HepG2 (cell line): ENCODE data around the gene SRSF2. TPM values are rescaled to one million over a fixed set of nuclear protein-coding genes. Genes with fewer than 3 reads are reported as not detected.

Source experiments
- ATAC-seq: fragments of 200-7000 bp; cut with Tn5 transposase; 3 replicates; pipeline ENCODE4 v1.9.1; 2020; ENCODE audit warnings: mild to moderate bottlenecking, moderate library complexity
- BruUV-seq: library from RNA; stranded (reverse); fragments of 400-500 nt; replicated peaks from 2 replicates; lab custom pipeline; 2021; lab: Mats Ljungman, UMichigan
- CTCF ChIA-PET: fragments of 300-600 bp; formaldehyde crosslinking; extraction: SDS; loops from one replicate; lab custom pipeline; 2021; ENCODE audit warnings: low total read pairs, inconsistent platforms, low intra/inter-chr PET ratio; lab: Yijun Ruan, JAX
- POLR2A ChIA-PET: fragments of 350-600 bp; sonication (Branson Sonifier 250); formaldehyde crosslinking; loops from one replicate; lab custom pipeline; 2020; ENCODE audit warnings: antibody characterized with exemption, inconsistent platforms; lab: Yijun Ruan, JAX
- DNase-seq: peaks from one replicate; pipeline ENCODE4 v3.0.0-alpha.2; 2015; ENCODE audit warnings: low spot score
- FAIRE-seq: peaks from 3 replicates; lab custom pipeline; 2011; peaks lifted over from hg19 to GRCh38; lab: Jason Lieb, UNC
- H2AFZ ChIP-seq: one replicate; pipeline ENCODE4 v1.6.1; 2011; ENCODE audit warnings: low read length, inconsistent platforms
- H3K27ac ChIP-seq: fragments of 300-600 bp; 3 replicates; pipeline ENCODE4 v1.8.0; 2011; ENCODE audit warnings: mixed run types, mild to moderate bottlenecking, mixed read lengths, low read length, inconsistent platforms; ENCODE audit not compliant: insufficient read depth; ENCODE audit errors: extremely low read length
- H3K27me3 ChIP-seq, 2 experiments: fragments of 200-600 bp in 1 of 2; 2 replicates in 1 of 2; 3 replicates in 1 of 2; pipeline versions ENCODE4 v1.6.0 to v1.8.0; 2011; ENCODE audit warnings: low read length in 2 of 2, mild to moderate bottlenecking in 2 of 2, moderate library complexity in 2 of 2, inconsistent platforms in 1 of 2; ENCODE audit not compliant: insufficient read depth in 2 of 2, control insufficient read depth in 1 of 2
- H3K36me3 ChIP-seq, 2 experiments: fragments of 200-600 bp in 1 of 2; replicated peaks in 1 of 2; 2 replicates in 1 of 2; 3 replicates in 1 of 2; pipeline versions ENCODE4 v1.5.1 to v1.8.0; 2011; ENCODE audit warnings: low read length in 2 of 2, inconsistent platforms in 1 of 2; ENCODE audit not compliant: insufficient read depth in 2 of 2, control insufficient read depth in 1 of 2
- H3K4me1 ChIP-seq: 2 replicates; pipeline ENCODE4 v1.5.1; 2012; ENCODE audit warnings: low read length, inconsistent platforms; ENCODE audit not compliant: insufficient read depth
- H3K4me2 ChIP-seq: 2 replicates; pipeline ENCODE4 v1.6.0; 2011; ENCODE audit warnings: low read depth, low read length, inconsistent platforms
- H3K4me3 ChIP-seq, 3 experiments: fragments of 200-600 bp in 1 of 3; sonication (generic), shearing (Covaris generic) in 1 of 3; replicated peaks in 1 of 3; 2 replicates each; pipeline ENCODE4 v1.5.1; 2011 to 2016; ENCODE audit warnings: low read length in 3 of 3, inconsistent platforms in 2 of 3, low read depth in 2 of 3, mild to moderate bottlenecking in 2 of 3, control low read depth in 1 of 3, mixed read lengths in 1 of 3; ENCODE audit not compliant: insufficient read depth in 1 of 3
- H3K79me2 ChIP-seq: one replicate; pipeline ENCODE4 v1.6.1; 2011; ENCODE audit warnings: low read length, inconsistent platforms; ENCODE audit not compliant: insufficient read depth
- H3K9ac ChIP-seq: 2 replicates; pipeline ENCODE4 v1.6.0; 2011; ENCODE audit warnings: mild to moderate bottlenecking, low read depth, low read length, inconsistent platforms; ENCODE audit not compliant: insufficient read depth
- H3K9me3 ChIP-seq: 2 replicates; pipeline ENCODE4 v1.5.1; 2012; ENCODE audit warnings: mild to moderate bottlenecking, low read length
- H4K20me1 ChIP-seq: 2 replicates; pipeline ENCODE4 v1.6.0; 2011; ENCODE audit warnings: inconsistent platforms, mild to moderate bottlenecking, low read length, moderate library complexity; ENCODE audit not compliant: insufficient read depth
- ETV5 ChIP-seq: IDR thresholded peaks from 2 replicates; pipeline ENCODE4 v1.6.1; 2018; ENCODE audit warnings: missing biosample characterization, missing genetic modification reagents, inconsistent platforms, borderline replicate concordance
- FOSL1 ChIP-seq: sonication (generic); formaldehyde crosslinking; IDR thresholded peaks from 2 replicates; pipeline ENCODE4 v1.9.0; 2021; ENCODE audit warnings: missing genetic modification reagents, borderline replicate concordance
- HNF4G ChIP-seq, 2 experiments: sonication (generic) in 1 of 2; formaldehyde crosslinking in 1 of 2; IDR thresholded peaks; 2 replicates each; pipeline versions ENCODE4 v1.4.0 to v1.6.1; 2011 to 2020; ENCODE audit warnings: borderline replicate concordance in 2 of 2, low read depth in 2 of 2, mild to moderate bottlenecking in 2 of 2, low read length in 1 of 2, missing genetic modification reagents in 1 of 2, moderate library complexity in 1 of 2
- HNRNPL ChIP-seq: fragments of 200-400 bp; formaldehyde crosslinking; IDR thresholded peaks from 2 replicates; pipeline ENCODE4 v1.6.1; 2017; ENCODE audit warnings: mild to moderate bottlenecking, low read depth, low read length
- JDP2 ChIP-seq: sonication (generic); formaldehyde crosslinking; IDR thresholded peaks from 2 replicates; pipeline ENCODE4 v1.8.1; 2022; ENCODE audit warnings: missing genetic modification reagents, borderline replicate concordance
- MATR3 ChIP-seq: sonication (generic); formaldehyde crosslinking; IDR thresholded peaks from 2 replicates; pipeline ENCODE4 v1.4.0; 2020; ENCODE audit warnings: missing genetic modification reagents
- MLLT10 ChIP-seq: sonication (generic); formaldehyde crosslinking; IDR thresholded peaks from 2 replicates; pipeline ENCODE4 v1.4.0; 2020; ENCODE audit warnings: missing genetic modification reagents
- NFYB ChIP-seq: sonication (generic); formaldehyde crosslinking; IDR thresholded peaks from 2 replicates; pipeline ENCODE4 v1.4.0; 2020; ENCODE audit warnings: missing genetic modification reagents
- RAD51 ChIP-seq: fragments of 450-650 bp; IDR thresholded peaks from 2 replicates; pipeline ENCODE4 v1.6.1; 2016; ENCODE audit warnings: borderline replicate concordance
- RFXAP ChIP-seq: sonication (generic); formaldehyde crosslinking; IDR thresholded peaks from 2 replicates; pipeline ENCODE4 v1.4.0; 2020; ENCODE audit warnings: missing genetic modification reagents, borderline replicate concordance
- TGIF2 ChIP-seq: IDR thresholded peaks from 2 replicates; pipeline ENCODE4 v1.6.1; 2016; ENCODE audit warnings: control low read depth, missing compliant biosample characterization
- ZFYVE20 ChIP-seq: sonication (generic); formaldehyde crosslinking; IDR thresholded peaks from 2 replicates; pipeline ENCODE4 v1.8.0; 2023; ENCODE audit warnings: low read depth, mild to moderate bottlenecking, moderate library complexity, missing genetic modification reagents, borderline replicate concordance
- ZNF10 ChIP-seq: sonication (generic); formaldehyde crosslinking; IDR thresholded peaks from 2 replicates; pipeline ENCODE4 v1.4.0; 2020; ENCODE audit warnings: mild to moderate bottlenecking, low read depth, missing genetic modification reagents, borderline replicate concordance
- WGBS: methylation state at CpG from one replicate; pipeline ENCODE4 v1.1.6; 2017; ENCODE audit warnings: low lambda C conversion rate; 5-methylcytosine and 5-hydroxymethylcytosine counted together
- in situ Hi-C: cut with HindIII; loops from 2 replicates; pipeline ENCODE4 v1.10.0; 2017; ENCODE audit warnings: low pct_unique_long_range_greater_than_20kb; ENCODE audit not compliant: extremely low pct_ligation_motif_present
- intact Hi-C: fragments of 100-400 bp; cut with micrococcal nuclease; formaldehyde crosslinking; loops from one replicate; pipeline ENCODE4 v1.10.0; 2022; ENCODE audit not compliant: unreplicated experiment
- polyA plus RNA-seq, 8 experiments: library from polyadenylated mRNA; depleted of rRNA in 3 of 8; stranded (reverse) in 7 of 8; unstranded in 1 of 8; fragments of >200 nt; fragmentation: Illumina TruSeq in 4 of 8; extraction: Trizol in 4 of 8; gene quantifications; 2 replicates each; pipeline versions ENCODE4 v1.2.1 to v1.2.3, GENCODE V29; 2011 to 2016; ENCODE audit warnings: low read depth in 4 of 8, missing spikeins in 1 of 8, mixed read lengths in 1 of 8; ENCODE audit not compliant: insufficient read depth in 1 of 8
- total RNA-seq, 5 experiments: library from RNA; depleted of rRNA; stranded (reverse); fragments of >200 nt; fragmentation: Illumina TruSeq; extraction: Trizol; gene quantifications; 2 replicates each; pipeline ENCODE4 v1.2.3, GENCODE V29; 2016; ENCODE audit warnings: low read depth in 1 of 5
- TF ChIP-seq, protein P1 (sequence below): sonication (generic); formaldehyde crosslinking; conservative IDR thresholded peaks from 2 replicates; pipeline ENCODE4 v1.4.0; 2020; ENCODE audit warnings: missing genetic modification reagents
- TF ChIP-seq, protein P2 (sequence below): sonication (generic); formaldehyde crosslinking; IDR thresholded peaks from one replicate; pipeline ENCODE4 v1.5.1; 2020; ENCODE audit warnings: mild to moderate bottlenecking, missing genetic modification reagents; ENCODE audit errors: not compliant biosample characterization

SRSF2 gene
- total and polyA plus RNA-seq, 2 of the 13 experiments (the other 11 are each of a cell fraction or from before 2014, with no cell fraction given), result 306 to 319 TPM

DNA sequence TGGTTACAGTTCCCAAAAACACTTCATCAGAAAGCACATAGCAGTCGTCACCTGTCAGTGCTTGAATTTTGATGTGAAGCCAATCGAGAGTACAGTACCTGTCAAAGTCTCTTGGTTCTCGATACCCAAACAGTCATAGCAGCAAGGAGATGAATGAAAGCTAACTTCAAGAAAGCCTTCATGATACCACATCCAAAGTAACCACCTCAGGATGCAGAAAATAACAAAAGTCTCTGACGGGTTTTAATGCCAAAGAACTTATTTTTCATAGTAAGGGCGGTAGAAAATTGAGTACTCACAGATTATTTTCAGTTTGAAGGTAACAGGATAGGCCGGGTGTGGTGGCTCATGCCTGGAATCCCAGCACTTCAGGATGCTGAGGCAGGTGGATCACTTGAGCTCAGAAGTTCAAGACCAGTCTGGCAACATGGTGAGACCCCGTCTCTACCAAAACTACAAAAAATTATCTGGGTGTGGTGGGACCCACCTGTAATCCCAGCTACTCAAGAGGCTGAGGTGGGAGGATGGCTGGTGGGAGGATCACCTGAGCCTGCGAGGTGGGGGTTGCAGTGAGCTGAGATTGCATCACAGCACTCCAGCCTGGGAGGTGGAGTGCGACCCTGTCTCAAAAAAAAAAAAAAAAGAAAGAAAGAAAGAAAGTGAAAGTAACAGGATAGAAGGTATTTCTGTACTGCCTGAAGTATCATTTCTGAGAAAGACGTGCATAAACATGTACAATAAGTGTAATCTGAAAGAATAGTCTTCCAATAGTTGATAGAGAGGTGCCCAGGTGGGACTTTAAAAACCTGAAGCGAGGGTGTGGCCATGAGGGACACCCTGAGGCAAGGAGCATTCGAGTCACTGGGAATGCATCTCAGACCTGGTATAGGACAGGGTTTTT is 16.2 kb upstream of the SRSF2 start:
- DNase-seq (no peak), ATAC-seq (no peak), FAIRE-seq (no peak)
- H3K36me3 ChIP-seq, result peaks cover 6 to 25% of the 10 kb centered on the region in 2 experiments; a peak in 4 of 5 replicates
- no peaks in the 10 kb centered on the region for H3K27me3 ChIP-seq
- no peaks in the 10 kb centered on the region for H3K79me2 ChIP-seq
- H2AFZ ChIP-seq, result no peak overlapping the region
- H3K9ac ChIP-seq, result no peak overlapping the region
- in situ Hi-C loops (no loop called here), intact Hi-C loops (no loop called here)
- no peak for TF ChIP-seq RFXAP (CRISPR knock-in tag)
- no peak for TF ChIP-seq TGIF2 (CRISPR knock-in tag)
- TF ChIP-seq ZFYVE20 (CRISPR knock-in tag), result no peak
- no peak for TF ChIP-seq FOSL1 (CRISPR knock-in tag)
- TF ChIP-seq HNF4G (IDR thresholded peaks at IDR 0.05; ENCODE audit: borderline replicate concordance, low read depth, low read length), result no peak
- TF ChIP-seq HNF4G (CRISPR knock-in tag; IDR thresholded peaks at IDR 0.05; ENCODE audit: borderline replicate concordance, low read depth), result no peak
- TF ChIP-seq MATR3 (CRISPR knock-in tag), result no peak
- TF ChIP-seq HNRNPL, result no peak
- no peak for TF ChIP-seq ZNF10
- TF ChIP-seq JDP2 (CRISPR knock-in tag), result no peak
- TF ChIP-seq MLLT10, result no peak
- TF ChIP-seq NFYB, result no peak
- no peak for TF ChIP-seq RAD51
- TF ChIP-seq, protein P1, sequence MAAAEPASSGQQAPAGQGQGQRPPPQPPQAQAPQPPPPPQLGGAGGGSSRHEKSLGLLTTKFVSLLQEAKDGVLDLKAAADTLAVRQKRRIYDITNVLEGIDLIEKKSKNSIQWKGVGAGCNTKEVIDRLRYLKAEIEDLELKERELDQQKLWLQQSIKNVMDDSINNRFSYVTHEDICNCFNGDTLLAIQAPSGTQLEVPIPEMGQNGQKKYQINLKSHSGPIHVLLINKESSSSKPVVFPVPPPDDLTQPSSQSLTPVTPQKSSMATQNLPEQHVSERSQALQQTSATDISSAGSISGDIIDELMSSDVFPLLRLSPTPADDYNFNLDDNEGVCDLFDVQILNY (CRISPR knock-in tag), result no peak
- TF ChIP-seq ETV5 (CRISPR knock-in tag), result no peak
- TF ChIP-seq, protein P2, sequence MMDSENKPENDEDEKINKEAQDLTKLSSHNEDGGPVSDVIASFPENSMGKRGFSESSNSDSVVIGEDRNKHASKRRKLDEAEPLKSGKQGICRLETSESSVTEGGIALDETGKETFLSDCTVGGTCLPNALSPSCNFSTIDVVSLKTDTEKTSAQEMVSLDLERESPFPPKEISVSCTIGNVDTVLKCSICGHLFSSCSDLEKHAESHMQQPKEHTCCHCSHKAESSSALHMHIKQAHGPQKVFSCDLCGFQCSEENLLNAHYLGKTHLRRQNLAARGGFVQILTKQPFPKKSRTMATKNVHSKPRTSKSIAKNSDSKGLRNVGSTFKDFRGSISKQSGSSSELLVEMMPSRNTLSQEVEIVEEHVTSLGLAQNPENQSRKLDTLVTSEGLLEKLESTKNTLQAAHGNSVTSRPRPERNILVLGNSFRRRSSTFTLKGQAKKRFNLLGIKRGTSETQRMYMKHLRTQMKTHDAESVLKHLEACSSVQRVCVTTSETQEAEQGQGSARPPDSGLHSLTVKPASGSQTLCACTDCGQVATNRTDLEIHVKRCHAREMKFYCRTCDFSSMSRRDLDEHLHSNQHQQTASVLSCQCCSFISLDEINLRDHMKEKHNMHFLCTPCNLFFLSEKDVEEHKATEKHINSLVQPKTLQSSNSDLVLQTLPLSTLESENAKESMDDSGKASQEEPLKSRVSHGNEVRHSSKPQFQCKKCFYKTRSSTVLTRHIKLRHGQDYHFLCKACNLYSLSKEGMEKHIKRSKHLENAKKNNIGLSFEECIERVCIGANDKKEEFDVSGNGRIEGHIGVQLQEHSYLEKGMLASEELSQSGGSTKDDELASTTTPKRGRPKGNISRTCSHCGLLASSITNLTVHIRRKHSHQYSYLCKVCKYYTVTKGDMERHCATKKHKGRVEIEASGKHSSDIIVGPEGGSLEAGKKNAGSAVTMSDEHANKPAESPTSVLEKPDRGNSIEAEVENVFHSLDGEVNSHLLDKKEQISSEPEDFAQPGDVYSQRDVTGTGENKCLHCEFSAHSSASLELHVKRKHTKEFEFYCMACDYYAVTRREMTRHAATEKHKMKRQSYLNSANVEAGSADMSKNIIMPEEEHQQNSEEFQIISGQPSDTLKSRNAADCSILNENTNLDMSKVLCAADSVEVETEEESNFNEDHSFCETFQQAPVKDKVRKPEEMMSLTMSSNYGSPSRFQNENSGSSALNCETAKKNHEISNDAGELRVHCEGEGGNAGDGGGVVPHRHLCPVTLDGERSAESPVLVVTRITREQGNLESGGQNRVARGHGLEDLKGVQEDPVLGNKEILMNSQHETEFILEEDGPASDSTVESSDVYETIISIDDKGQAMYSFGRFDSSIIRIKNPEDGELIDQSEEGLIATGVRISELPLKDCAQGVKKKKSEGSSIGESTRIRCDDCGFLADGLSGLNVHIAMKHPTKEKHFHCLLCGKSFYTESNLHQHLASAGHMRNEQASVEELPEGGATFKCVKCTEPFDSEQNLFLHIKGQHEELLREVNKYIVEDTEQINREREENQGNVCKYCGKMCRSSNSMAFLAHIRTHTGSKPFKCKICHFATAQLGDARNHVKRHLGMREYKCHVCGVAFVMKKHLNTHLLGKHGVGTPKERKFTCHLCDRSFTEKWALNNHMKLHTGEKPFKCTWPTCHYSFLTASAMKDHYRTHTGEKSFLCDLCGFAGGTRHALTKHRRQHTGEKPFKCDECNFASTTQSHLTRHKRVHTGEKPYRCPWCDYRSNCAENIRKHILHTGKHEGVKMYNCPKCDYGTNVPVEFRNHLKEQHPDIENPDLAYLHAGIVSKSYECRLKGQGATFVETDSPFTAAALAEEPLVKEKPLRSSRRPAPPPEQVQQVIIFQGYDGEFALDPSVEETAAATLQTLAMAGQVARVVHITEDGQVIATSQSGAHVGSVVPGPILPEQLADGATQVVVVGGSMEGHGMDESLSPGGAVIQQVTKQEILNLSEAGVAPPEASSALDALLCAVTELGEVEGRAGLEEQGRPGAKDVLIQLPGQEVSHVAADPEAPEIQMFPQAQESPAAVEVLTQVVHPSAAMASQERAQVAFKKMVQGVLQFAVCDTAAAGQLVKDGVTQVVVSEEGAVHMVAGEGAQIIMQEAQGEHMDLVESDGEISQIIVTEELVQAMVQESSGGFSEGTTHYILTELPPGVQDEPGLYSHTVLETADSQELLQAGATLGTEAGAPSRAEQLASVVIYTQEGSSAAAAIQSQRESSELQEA (CRISPR knock-in tag), result no peak
- peaks cover under 1% of the 10 kb centered on the region; the same call in 1 of the 2 replicates for H3K9me3 ChIP-seq
- WGBS, result 95% methylated on average over 12 of the region's 12 CpGs
- H3K4me1 ChIP-seq, result no peaks in the 10 kb centered on the region
- POLR2A ChIA-PET, result no interaction called here
- H4K20me1 ChIP-seq, result no peaks in the 10 kb centered on the region; the same call in 1 of the 2 replicates
- H3K27ac ChIP-seq, result no peak overlapping the region
- no peak overlapping the region for H3K4me3 ChIP-seq
- BruUV-seq, result no TSS peak
- no peak overlapping the region for H3K4me2 ChIP-seq
- CTCF ChIA-PET, result no interaction called here
